DMS53 treated with DMSO at 0.1 percent for 48 hours (cell line): Measurements from ENCODE around the gene RNU1-2.
"Not testable (repeated sequence)": the region's sequence is repeated elsewhere in the genome, so short reads cannot be mapped to it uniquely, and the experiment has no call there.

Experiments used
- DNase-seq: peaks from one replicate; lab custom pipeline; 2025; ENCODE audit not compliant: unreplicated experiment; lab: John Stamatoyannopoulos, UW

Gene RNU1-2

DNA sequence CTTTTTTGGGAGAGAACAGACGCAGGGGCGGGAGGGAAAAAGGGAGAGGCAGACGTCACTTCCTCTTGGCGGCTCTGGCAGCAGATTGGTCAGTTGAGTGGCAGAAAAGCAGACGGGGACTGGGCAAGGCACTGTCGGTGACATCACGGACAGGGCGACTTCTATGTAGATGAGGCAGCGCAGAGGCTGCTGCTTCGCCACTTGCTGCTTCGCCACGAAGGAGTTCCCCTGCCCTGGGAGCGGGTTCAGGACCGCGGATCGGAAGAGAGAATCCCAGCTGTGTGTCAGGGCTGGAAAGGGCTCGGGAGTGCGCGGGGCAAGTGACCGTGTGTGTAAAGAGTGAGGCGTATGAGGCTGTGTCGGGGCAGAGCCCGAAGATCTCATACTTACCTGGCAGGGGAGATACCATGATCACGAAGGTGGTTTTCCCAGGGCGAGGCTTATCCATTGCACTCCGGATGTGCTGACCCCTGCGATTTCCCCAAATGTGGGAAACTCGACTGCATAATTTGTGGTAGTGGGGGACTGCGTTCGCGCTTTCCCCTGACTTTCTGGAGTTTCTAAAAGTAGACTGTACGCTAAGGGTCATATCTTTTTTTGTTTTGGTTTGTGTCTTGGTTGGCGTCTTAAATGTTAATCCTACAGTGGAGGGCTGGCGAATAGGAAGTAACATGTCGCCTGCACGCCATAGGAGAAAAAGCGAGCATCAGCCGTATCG lies at the start of gene RNU1-2:
Gene RNU1-2 (plus strand): TSS at position 383 of the 718 bp plus-strand sequence.
- DNase-seq = peak; percentile 77

DNA sequence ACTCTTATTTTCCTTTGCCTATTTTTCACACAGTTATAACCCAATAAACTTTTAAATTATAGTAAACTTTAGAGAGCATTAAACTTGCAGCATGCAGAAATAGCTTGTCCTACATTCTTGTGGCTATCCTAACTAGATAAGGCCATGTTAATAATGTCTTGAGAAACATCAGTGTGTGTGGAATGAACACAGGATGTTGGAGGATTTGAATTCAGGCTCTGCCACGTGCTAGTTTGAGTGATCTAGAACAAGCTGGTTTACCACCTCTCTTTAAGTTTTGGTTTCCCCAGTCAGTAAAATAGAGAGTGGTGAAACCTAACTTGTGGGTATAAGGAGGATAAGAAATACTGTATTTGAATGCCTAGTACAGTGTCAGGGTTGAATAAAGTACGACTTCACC lies 39.6 kb upstream of the RNU1-2 start:
- DNase-seq = not testable (repeated sequence)

DNA sequence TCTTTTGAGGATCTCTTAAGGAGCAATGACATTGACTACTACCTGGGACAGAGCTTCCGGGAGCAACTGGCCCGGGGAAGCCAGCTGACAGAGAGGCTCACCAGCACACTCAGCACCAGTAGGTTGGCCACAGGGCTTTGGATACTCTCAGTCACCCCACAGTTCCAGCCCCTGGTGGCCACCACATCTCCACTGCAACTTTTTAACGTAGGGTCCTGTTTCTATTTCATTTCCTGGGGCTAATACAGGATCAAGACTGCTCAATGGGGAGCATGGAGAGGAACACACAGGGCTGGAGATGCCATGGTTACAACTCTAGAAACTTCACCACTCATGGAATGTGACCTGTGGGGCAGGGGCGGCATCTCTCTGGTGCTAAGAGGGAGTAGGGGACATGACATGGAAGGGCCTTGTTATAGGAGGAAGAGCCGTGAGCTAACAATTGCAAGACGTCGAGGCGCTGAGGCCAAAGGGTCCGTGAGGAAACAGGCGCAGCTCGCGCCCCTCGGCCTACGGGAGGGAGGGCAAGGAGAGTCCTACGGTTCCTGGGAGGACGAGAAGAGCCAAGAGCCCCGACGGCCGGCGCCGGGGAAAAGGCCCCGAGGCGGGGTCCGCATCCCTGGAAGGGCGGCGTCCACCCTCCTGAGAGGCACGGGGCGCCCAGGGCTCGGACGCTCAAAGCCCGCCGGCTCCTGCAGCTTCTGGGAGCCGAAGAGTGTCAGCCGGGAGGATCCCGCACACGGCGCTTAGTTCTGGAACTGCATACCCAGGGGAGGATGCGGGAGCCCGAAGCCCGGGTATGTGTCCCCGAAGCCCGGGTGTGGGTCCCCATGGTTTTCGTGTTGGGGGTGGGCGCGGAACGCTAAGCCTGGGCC lies 36.4 kb upstream of the RNU1-2 start:
- not testable (repeated sequence) for DNase-seq

DNA sequence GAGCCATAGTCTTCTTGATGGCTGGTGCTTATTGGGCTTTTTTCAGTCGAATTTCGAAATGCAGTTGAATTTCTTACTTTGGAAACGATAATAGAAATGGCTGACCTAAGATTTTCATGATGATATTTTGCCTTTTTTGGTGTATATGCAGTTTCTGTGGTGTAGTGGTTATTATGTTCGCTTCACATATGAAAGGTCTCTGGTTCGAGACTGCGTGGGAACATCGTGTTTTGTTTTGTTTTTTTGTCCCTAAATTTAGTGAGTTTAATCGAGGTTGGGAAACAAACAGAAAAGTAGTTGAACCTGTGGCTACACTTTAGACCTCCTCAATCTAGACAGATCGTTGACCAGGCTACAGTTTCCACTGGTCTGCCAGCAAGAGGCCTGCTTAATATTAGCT lies 35.7 kb upstream of the RNU1-2 start:
- DNase-seq = peak; percentile 7

DNA sequence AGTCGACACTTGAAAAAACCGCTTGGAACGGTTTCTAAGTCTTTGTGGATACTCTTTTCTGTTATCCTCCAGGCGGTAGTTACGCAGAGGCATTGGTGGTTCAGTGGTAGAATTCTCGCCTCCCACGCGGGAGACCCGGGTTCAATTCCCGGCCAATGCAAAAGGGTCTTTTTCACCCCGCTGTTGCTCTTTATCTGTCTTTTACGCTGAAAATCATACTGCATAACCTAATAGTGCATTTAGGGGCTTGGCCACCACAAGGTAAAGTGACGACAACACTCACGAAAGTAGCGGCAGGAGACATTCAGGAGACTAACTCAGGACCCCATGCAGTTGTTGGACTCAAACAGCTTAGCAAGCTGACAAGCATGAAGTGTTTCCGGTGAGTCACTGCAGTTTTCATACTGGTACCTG lies 33.9 kb upstream of the RNU1-2 start:
- DNase-seq = peak; percentile 12

DNA sequence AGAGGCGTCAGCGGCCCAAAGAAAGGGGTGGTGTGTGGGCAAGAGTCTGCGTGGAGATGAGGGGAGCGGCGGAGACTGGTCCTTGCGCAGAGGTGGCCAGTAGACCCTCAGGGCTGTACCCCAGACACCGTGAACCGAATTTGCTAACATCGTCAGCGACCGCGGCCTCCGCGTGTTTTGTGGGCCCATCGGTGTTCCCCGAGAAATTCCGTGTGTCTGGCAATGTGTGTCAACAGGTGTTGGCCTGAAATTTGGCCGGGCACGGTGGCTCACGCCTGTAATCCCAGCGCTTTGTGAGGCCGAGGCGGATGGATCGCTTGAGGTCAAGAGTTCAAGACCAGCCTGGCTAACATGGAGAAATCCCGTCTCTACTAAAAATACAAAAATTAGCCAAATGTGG lies 33.4 kb upstream of the RNU1-2 start:
- DNase-seq = not testable (repeated sequence)

DNA sequence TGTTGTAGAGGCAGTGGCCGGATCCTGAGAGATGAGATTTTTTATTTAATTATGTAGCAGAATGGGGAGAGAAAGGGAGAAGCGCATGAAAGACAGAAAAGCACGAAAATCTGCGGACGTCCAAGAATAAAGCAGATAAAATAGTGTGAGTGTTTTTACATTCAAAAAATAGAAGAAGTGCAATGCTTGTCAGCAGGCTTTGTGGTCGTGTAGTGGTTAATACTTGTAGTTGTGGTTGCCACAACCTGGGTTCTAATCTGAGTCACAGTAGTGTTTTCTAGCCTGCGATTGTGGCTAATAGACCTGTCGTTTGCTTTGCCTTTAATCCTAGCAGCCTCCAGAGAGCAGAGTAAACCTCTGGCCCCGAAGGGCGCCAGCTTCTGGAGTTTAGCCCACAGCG lies 32.8 kb upstream of the RNU1-2 start:
- DNase-seq = not testable (repeated sequence)

DNA sequence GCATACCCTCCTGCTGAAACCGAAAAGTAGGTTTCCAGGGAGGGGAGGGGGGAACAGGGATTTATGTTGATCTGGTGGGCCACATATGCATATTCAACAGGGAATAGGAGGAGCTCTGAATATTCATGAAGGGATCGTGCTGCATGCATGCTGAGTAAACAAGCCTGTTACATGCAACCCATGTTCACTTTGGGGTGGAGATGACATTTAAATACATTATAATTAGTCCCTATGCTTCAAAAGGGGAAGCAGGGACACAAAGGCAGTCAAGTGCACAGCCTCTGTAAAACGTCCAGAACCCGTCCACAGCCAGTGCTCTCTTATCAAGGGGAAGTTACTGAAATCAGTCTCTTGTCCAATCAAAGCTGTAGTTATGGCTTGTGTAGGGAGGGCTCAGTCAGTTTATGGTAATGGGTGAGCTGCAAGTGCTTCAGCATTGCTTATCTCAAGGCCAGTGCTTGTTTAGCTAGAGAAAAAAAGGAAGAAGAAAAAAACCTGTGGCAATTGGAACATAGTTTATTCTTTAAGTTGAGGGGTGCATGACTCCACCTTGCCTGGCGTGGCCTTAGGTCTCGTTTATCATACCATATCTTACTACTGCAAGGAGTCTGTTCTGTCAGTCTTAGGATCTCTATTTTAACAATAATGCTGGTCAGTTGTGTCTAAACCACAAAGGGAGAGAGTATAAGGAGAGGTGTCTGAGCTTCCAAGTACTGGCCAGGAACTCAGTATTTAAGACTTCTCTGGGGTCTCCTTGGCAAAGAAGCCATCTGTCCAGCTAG lies 28.7 kb upstream of the RNU1-2 start:
- DNase-seq = not testable (repeated sequence)

DNA sequence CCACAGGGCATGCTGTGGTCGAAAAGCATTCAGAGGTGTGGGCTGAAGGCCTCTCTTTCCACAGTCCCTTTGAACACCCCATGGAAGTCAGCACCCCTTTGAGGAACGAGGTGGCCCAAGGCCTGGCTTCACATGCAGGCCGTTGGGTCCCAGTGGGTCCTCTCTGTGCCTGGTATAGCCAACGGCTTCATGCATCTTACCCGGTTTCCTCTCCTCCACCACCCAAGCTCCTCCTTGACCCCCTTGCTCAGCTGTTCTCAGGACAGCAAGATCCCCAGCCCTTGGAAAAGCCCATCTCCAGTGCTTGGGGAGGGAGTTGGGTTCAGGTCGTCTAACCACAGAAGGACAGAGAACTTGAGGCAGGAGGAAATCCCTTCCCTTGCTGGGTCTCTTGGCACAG lies 27.0 kb upstream of the RNU1-2 start:
- DNase-seq = not testable (repeated sequence)

DNA sequence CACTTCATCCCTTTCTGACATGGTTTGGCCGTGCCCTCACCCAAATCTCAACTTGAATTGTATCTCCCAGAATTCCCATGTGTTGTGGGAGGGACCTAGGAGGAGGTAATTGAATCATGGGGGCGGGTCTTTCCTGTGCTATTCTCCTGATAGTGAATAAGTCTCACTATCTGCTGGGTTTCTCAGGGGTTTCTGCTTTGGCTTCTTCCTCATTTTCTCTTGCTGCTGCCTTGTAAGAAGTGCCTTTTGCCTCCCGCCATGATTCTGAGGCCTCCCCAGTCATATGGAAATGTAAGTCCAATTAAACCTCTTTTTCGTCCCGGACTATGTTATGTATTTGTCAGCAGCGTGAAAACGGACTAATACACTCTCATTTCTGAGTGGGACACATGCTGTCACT lies 25.8 kb upstream of the RNU1-2 start:
- not testable (repeated sequence) for DNase-seq

DNA sequence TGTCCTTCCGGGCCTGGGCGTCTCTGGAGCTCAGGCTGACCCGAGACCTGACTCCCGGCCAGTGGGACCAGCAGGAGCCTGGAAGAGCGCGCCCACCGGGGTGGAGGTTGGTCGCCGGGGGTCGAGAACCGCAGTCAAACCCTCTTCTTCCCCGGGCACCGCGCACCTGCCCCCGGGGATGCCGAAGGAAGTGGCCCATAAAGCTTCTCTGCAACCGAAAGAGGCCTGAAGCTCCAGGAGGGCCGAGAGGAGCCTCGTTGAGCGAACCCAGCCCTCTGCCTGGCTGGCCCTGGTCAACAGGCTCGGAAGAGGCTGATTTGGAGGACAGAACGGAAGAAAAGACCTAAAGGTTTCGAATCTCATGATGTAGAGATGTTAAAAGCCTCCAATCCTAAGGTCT lies 24.6 kb upstream of the RNU1-2 start:
- not testable (repeated sequence) for DNase-seq

DNA sequence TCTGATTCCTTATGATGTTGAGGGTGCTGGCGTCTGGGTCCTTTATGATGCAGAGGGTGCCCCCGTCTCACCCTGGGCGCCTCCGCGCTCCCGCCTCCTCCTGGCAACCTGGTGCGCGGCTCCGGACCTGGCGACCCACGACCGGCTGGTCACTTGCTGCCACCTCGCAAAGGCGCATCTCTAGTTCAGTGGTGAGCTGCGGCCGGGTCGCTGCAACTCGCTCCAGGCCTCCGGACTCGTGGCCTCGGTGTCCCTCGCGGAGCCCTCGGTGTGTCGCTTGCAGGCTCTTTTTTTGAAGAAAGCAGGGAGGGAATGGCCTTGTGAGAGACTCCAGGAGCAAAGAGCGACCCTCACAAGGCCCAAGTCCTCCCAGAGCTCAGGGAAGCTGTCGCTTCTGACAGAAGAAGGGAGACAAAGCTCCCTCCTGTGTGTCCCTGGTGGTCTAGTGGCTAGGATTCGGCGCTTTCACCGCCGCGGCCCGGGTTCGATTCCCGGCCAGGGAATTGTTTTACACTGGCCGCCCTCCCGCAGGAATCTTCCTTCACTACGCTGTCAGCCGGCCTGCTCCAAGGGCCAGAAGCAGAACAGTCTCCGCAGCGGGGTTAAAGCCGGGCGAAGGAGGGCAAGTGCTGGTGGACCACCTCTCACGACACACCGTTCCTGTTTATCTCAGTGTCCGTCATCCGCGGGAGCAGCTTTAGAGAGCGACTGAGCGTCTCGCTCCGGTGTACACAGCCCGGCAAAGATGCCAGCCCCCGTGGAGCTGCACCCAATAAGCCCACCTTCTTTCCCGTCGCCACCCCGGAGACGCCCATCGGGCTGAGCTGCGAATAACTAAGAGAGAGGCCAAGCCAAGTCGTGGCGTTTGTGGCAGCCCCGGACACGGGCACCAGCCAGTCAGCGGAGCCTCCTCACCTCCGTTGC lies 23.4 kb upstream of the RNU1-2 start:
- peak; percentile 69 for DNase-seq

DNA sequence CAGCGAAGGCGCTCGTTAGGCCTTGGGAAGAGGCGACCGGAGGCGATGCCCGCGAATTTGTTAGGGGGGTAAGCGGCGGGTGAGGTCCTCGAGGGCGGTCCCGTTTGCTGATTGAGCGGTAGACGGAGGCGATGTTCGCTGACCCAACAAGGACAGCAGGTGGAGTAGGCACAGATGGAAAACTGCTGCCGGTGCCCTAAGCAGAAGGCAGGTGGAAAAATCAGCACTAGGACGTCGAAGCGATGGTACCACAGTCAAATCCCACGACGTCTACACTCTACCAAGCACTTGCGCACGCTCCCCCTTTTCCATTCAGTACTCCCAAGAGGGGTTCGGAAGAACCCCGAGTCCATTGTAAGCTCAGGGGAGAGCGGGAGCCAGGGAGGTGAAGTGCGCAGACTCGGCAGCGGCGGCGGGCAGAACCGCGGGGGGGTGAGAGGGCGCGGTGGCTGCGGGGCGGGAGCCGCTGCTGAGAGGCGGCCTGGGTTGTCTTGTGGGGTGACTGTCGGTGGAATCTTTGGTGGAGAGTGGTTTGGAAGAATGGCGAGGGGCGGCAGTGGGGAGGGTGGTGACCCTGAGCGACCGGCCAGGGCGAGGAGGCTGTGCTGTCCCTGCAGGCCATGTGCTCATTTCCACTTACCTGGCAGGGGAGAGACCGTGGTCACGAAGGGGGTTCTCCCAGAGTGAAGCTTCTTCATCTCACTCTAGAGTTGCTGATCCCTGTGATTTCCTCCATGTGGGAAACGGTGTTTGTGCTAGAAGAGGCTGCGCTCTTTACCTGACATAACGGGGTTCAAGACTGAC lies 22.5 kb upstream of the RNU1-2 start:
- DNase-seq = peak; percentile 26

DNA sequence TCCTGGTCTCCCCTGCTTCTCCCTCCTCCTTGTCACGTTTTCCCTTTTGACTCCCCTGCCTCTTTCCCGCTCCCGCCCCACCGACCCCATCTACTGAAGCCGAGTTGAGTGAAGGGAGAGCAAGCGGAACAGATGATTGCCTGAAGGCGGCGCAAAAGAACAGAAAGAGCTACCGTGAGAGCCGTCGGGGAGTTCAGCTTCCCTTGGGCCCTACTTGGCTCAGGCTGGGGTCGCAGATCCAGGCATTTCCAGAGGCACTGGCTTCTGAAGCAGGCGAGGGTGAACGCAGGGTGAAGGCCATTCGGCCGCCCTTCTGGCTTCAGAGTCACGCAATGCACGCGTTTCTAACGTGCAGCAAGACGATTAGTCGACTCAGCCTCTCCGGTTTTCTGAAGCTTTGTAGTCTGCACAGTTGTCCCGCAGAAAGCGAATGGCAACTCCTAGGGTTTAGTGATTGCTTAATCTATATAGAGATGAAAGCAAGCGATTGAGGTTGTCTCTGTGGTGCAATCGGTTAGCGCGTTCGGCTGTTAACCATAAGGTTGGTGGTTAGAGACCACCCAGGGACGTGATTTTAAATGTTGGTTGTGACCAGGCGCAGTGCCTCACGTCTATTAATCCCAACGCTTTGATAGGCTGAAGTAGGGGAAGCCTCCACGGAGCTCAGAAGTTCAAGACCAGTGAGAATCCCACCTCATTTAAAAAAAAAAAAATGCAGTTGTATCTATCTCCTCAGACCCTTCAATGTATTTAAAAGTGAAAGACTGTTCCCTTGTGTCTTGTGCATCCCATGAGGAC lies 20.6 kb upstream of the RNU1-2 start:
- not testable (repeated sequence) for DNase-seq

DNA sequence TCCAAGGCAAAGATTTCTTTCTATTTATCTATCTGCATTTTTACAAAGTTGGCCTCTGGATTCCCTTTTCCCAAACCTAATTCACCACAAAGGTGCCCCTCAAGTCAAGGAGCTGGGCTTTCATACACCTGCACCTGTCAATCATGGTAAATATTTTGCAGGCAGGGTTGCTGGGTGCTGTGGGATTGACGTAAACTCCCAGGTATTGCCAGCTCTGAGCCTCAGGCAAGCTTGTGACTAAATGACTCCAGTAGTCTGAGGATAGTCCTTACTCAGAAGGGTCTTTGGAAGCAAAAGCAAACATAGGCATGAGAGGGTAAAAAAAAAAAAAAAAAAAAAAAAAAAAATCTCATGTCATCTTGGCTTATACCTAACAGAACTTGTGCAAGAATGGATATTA lies 14.0 kb upstream of the RNU1-2 start:
- DNase-seq = not testable (repeated sequence)

DNA sequence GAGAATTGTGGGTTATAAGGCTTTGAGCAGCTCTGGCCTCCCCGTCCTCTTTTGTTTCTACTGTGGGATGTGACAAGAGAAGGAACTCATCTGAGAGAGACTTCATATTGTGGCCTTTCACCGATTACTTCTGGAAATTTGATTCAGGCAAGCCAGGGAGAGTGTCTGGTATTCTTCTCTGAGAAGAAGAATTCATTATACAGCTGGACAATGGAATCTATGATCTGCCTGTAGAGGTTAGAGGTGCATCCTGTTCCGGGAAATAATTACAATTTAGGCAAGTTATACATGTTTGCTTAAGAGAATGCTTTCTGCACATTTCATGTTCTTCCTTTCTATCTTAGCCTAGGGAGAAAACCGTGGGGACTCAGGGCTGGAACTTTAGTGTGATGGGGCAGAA lies 12.8 kb upstream of the RNU1-2 start:
- no peak for DNase-seq

DNA sequence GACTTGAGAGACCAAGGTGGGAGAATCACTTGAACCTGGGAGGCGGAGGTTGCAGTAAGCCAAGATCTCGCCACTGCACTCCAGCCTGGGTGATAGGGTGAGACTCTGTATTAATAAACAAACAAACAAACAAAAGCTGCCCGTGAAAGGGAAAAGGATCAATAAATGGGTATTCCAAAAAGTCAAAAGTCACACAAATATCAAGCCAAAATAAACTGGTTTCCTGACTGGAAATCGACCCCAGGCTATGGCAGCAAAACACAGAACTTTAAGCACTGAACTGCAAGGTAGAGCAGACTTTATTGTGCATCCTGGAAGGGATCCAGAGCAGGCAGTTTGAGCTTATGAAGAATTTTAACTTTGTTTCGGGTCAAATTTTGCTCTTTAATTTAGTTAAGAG lies 11.3 kb upstream of the RNU1-2 start:
- not testable (repeated sequence) for DNase-seq

DNA sequence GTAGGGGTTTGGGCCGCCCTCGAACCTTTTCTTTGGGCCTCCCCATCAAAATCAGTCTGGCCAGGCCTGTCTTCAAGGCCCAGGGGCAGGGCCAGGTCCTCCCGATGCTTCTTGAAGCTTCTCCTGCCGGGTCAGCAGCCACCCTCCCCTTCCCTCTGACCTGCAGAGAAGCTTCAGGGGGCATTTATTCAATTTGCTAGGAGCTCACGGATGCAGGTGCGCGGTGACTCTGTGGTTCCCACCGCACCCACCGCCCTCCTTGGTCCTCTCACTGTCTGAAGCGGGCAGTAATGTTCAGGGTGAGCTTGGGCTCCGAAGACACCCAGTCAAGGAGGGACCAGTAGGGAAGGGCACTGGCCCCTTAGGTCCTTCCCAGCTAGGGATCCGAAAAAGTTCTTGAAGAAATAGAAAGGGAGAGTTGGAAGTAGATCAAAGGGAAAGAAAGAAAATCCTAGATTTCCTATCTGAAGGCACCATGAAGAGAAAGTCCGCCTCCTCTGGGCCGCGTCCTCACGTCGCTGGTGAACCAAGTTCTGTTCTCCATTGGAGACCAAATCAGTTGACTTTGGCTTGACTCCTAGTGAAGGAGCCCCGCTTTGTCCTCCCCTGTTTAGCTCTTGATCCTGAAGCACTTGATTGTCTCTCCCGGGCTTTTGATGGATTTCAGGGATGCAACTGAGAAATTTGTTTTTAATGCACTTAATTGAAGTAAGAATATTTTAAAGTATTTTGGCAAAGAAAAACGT lies 8.7 kb upstream of the RNU1-2 start:
- DNase-seq = no peak
